Measurements from ENCODE around the gene LIPH.

LIPH gene

DNA sequence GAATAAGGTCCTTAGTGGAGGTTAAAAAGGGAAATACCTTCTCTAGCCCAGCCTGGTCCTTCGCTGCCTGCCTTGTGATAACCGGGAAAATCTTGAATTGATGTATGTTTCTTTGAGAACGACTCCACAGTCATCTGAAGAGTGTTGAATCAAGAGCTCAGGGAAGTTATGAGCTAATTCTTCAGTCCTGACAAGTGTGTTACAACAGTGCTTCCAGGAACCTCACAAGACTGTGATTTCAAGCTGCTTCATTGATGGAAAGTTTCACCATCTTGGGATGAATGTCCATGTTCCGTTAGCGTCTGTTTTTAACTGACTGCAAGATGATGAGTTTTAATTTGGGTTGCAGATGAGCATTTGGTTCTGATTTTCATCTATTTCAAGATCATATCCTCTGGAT is 66.0 kb downstream of the LIPH start:
- Histone ChIP-seq H3K9ac (ENCODE audit: low read length) (no peak overlapping the region), H4K91ac (ENCODE audit: low read length) (no peak overlapping the region), H3K23ac (ENCODE audit: low read length in 2 of 2) (no peak overlapping the region), H3K14ac (ENCODE audit: low read length in 2 of 2) (no peak overlapping the region), H3K4me3 (ENCODE audit: insufficient read depth in 1 of 2, low read depth in 1 of 2, low read length in 2 of 2) (no peak overlapping the region), H4K8ac (ENCODE audit: low read length) (no peak overlapping the region), H2AK5ac (ENCODE audit: low read length, severe bottlenecking) (no peak overlapping the region), H3K27me3 (ENCODE audit: control insufficient read depth in 1 of 2, insufficient read depth in 1 of 2, low read length in 2 of 2) (no peaks in the 10 kb centered on the region), H3K4me1 (ENCODE audit: control insufficient read depth, insufficient read depth, low read depth, low read length) (no peaks in the 10 kb centered on the region), H3K18ac (ENCODE audit: low read depth in 1 of 2, low read length in 2 of 2) (no peak overlapping the region), H3K4me2 (ENCODE audit: low read length, poor library complexity, severe bottlenecking) (no peak overlapping the region), H2BK15ac (ENCODE audit: low read depth, poor library complexity, severe bottlenecking) (no peak overlapping the region), H3K9me3 (ENCODE audit: control insufficient read depth, low read length) (no peaks in the 10 kb centered on the region), H3K36me3 (ENCODE audit: control insufficient read depth in 1 of 2, insufficient read depth in 2 of 2, low read depth in 1 of 2, low read length in 2 of 2) (peaks cover 6 to 67% of the 10 kb centered on the region in 2 experiments), H2BK12ac (ENCODE audit: low read length in 2 of 2) (no peak overlapping the region), H2BK5ac (ENCODE audit: low read depth, low read length, poor library complexity, severe bottlenecking) (no peak overlapping the region), H3K27ac (ENCODE audit: low read length, poor library complexity, severe bottlenecking) (no peak overlapping the region), H2BK120ac (ENCODE audit: low read depth, low read length) (no peak overlapping the region), H2AFZ (ENCODE audit: low read depth, low read length) (no peak overlapping the region), H3K4ac (ENCODE audit: low read depth in 1 of 2, low read length in 2 of 2) (no peak overlapping the region), H3K79me1 (replicated peaks; ENCODE audit: low read length, poor library complexity, severe bottlenecking) (no peaks in the 10 kb centered on the region)
- DNase-seq: no peak
- 96% methylated on average over 3 of the region's 5 CpGs for WGBS

DNA sequence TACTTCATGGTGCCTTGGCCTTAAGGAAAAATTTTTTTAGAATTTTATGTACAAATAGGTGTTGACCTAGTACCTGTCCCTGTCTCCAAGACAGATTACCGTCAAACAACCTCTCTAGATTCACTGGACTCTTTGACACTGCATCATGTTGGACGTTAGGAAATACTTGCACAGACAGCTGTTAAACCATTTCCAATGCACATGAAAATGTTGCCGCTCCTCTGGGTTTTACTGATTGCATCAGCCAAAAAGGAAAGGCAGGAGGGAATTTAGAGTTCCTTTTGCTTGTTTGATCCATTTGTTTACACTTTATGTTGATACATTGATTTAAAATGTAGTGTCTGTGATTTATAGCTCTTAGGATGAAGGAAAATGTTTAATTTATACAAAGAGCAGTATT is 68.1 kb downstream of the LIPH start:
- Histone ChIP-seq H3K4ac (ENCODE audit: low read depth in 1 of 2, low read length in 2 of 2) (no peak overlapping the region), H2AK5ac (ENCODE audit: low read length, severe bottlenecking) (no peak overlapping the region), H3K23ac (ENCODE audit: low read length in 2 of 2) (no peak overlapping the region), H3K27me3 (ENCODE audit: control insufficient read depth in 1 of 2, insufficient read depth in 1 of 2, low read length in 2 of 2) (no peaks in the 10 kb centered on the region), H3K18ac (ENCODE audit: low read depth in 1 of 2, low read length in 2 of 2) (no peak overlapping the region), H2BK120ac (ENCODE audit: low read depth, low read length) (no peak overlapping the region), H3K9me3 (ENCODE audit: control insufficient read depth, low read length) (no peaks in the 10 kb centered on the region), H2BK15ac (ENCODE audit: low read depth, poor library complexity, severe bottlenecking) (no peak overlapping the region), H3K36me3 (ENCODE audit: control insufficient read depth in 1 of 2, insufficient read depth in 2 of 2, low read depth in 1 of 2, low read length in 2 of 2) (peaks cover 7 to 67% of the 10 kb centered on the region in 2 experiments), H3K27ac (ENCODE audit: low read length, poor library complexity, severe bottlenecking) (no peak overlapping the region), H3K79me1 (replicated peaks; ENCODE audit: low read length, poor library complexity, severe bottlenecking) (no peaks in the 10 kb centered on the region), H3K9ac (ENCODE audit: low read length) (no peak overlapping the region), H2BK12ac (ENCODE audit: low read length in 2 of 2) (no peak overlapping the region), H4K91ac (ENCODE audit: low read length) (no peak overlapping the region), H2BK5ac (ENCODE audit: low read depth, low read length, poor library complexity, severe bottlenecking) (no peak overlapping the region), H3K4me1 (ENCODE audit: control insufficient read depth, insufficient read depth, low read depth, low read length) (no peaks in the 10 kb centered on the region), H4K8ac (ENCODE audit: low read length) (no peak overlapping the region), H3K4me3 (ENCODE audit: insufficient read depth in 1 of 2, low read depth in 1 of 2, low read length in 2 of 2) (no peak overlapping the region), H3K4me2 (ENCODE audit: low read length, poor library complexity, severe bottlenecking) (no peak overlapping the region), H3K14ac (ENCODE audit: low read length in 2 of 2) (no peak overlapping the region), H2AFZ (ENCODE audit: low read depth, low read length) (no peak overlapping the region)
- 96% methylated on average over 3 of the region's 3 CpGs for WGBS
- DNase-seq: no peak

- peaks cover 6 to 53% of the 10 kb centered on the region in 2 experiments for H3K36me3 ChIP-seq (ENCODE audit: control insufficient read depth in 1 of 2, insufficient read depth in 2 of 2, low read depth in 1 of 2, low read length in 2 of 2)
- H3K79me1 ChIP-seq (replicated peaks; ENCODE audit: low read length, poor library complexity, severe bottlenecking): no peaks in the 10 kb centered on the region
- H2AFZ ChIP-seq (ENCODE audit: low read depth, low read length): no peak overlapping the region
- no peak overlapping the region for H3K18ac ChIP-seq (ENCODE audit: low read depth in 1 of 2, low read length in 2 of 2)
- H3K4ac ChIP-seq (ENCODE audit: low read depth in 1 of 2, low read length in 2 of 2): no peak overlapping the region
- no peak overlapping the region for H3K14ac ChIP-seq (ENCODE audit: low read length in 2 of 2)
- H3K4me1 ChIP-seq (ENCODE audit: control insufficient read depth, insufficient read depth, low read depth, low read length): no peaks in the 10 kb centered on the region
- no peak overlapping the region for H2BK120ac ChIP-seq (ENCODE audit: low read depth, low read length)
- H2BK12ac ChIP-seq (ENCODE audit: low read length in 2 of 2): no peak overlapping the region
- no peak overlapping the region for H2AK5ac ChIP-seq (ENCODE audit: low read length, severe bottlenecking)
- no peak overlapping the region for H2BK15ac ChIP-seq (ENCODE audit: low read depth, poor library complexity, severe bottlenecking)
- H4K8ac ChIP-seq (ENCODE audit: low read length): no peak overlapping the region
- no peaks in the 10 kb centered on the region for H3K27me3 ChIP-seq (ENCODE audit: control insufficient read depth in 1 of 2, insufficient read depth in 1 of 2, low read length in 2 of 2)
- no peak overlapping the region for H3K4me3 ChIP-seq (ENCODE audit: insufficient read depth in 1 of 2, low read depth in 1 of 2, low read length in 2 of 2)
- WGBS: no CpG with 5 or more reads among the region's 2 CpGs
- peaks cover 5% of the 10 kb centered on the region for H3K9me3 ChIP-seq (ENCODE audit: control insufficient read depth, low read length)
- H3K9ac ChIP-seq (ENCODE audit: low read length): no peak overlapping the region
- no peak overlapping the region for H3K27ac ChIP-seq (ENCODE audit: low read length, poor library complexity, severe bottlenecking)
- no peak for DNase-seq
- H2BK5ac ChIP-seq (ENCODE audit: low read depth, low read length, poor library complexity, severe bottlenecking): no peak overlapping the region
- no peak overlapping the region for H3K23ac ChIP-seq (ENCODE audit: low read length in 2 of 2)
- no peak overlapping the region for H3K4me2 ChIP-seq (ENCODE audit: low read length, poor library complexity, severe bottlenecking)
- no peak overlapping the region for H4K91ac ChIP-seq (ENCODE audit: low read length)
Observed at GRCh38 chr3:185479373-185479945, 72.9 kb downstream of the LIPH start.

- no peak overlapping the region for H3K23ac ChIP-seq (ENCODE audit: low read length in 2 of 2)
- H4K91ac ChIP-seq (ENCODE audit: low read length): no peak overlapping the region
- H3K36me3 ChIP-seq (ENCODE audit: control insufficient read depth in 1 of 2, insufficient read depth in 2 of 2, low read depth in 1 of 2, low read length in 2 of 2): peaks cover 14 to 57% of the 10 kb centered on the region in 2 experiments
- no peaks in the 10 kb centered on the region for H3K4me1 ChIP-seq (ENCODE audit: control insufficient read depth, insufficient read depth, low read depth, low read length)
- H3K4me3 ChIP-seq (ENCODE audit: insufficient read depth in 1 of 2, low read depth in 1 of 2, low read length in 2 of 2): no peak overlapping the region
- H2BK5ac ChIP-seq (ENCODE audit: low read depth, low read length, poor library complexity, severe bottlenecking): no peak overlapping the region
- peaks cover 5% of the 10 kb centered on the region for H3K9me3 ChIP-seq (ENCODE audit: control insufficient read depth, low read length)
- no peak overlapping the region for H3K14ac ChIP-seq (ENCODE audit: low read length in 2 of 2)
- no peaks in the 10 kb centered on the region for H3K79me1 ChIP-seq (replicated peaks; ENCODE audit: low read length, poor library complexity, severe bottlenecking)
- H3K18ac ChIP-seq (ENCODE audit: low read depth in 1 of 2, low read length in 2 of 2): no peak overlapping the region
- H3K27ac ChIP-seq (ENCODE audit: low read length, poor library complexity, severe bottlenecking): no peak overlapping the region
- no peaks in the 10 kb centered on the region for H3K27me3 ChIP-seq (ENCODE audit: control insufficient read depth in 1 of 2, insufficient read depth in 1 of 2, low read length in 2 of 2)
- H3K9ac ChIP-seq (ENCODE audit: low read length): no peak overlapping the region
- no peak overlapping the region for H2AK5ac ChIP-seq (ENCODE audit: low read length, severe bottlenecking)
- 81% methylated on average over 3 of the region's 3 CpGs for WGBS
- no peak for DNase-seq
- no peak overlapping the region for H2BK120ac ChIP-seq (ENCODE audit: low read depth, low read length)
- H2BK15ac ChIP-seq (ENCODE audit: low read depth, poor library complexity, severe bottlenecking): no peak overlapping the region
- no peak overlapping the region for H3K4me2 ChIP-seq (ENCODE audit: low read length, poor library complexity, severe bottlenecking)
- no peak overlapping the region for H2BK12ac ChIP-seq (ENCODE audit: low read length in 2 of 2)
- no peak overlapping the region for H3K4ac ChIP-seq (ENCODE audit: low read depth in 1 of 2, low read length in 2 of 2)
- H2AFZ ChIP-seq (ENCODE audit: low read depth, low read length): no peak overlapping the region
- no peak overlapping the region for H4K8ac ChIP-seq (ENCODE audit: low read length)
Observed at GRCh38 chr3:185477316-185477715, 75.1 kb downstream of the LIPH start.
